Measurements from ENCODE around the gene LCN10.
"Not testable (repeated sequence)": the region's sequence is repeated elsewhere in the genome, so short reads cannot be mapped to it uniquely, and the experiment has no call there.

LCN10 gene

DNA sequence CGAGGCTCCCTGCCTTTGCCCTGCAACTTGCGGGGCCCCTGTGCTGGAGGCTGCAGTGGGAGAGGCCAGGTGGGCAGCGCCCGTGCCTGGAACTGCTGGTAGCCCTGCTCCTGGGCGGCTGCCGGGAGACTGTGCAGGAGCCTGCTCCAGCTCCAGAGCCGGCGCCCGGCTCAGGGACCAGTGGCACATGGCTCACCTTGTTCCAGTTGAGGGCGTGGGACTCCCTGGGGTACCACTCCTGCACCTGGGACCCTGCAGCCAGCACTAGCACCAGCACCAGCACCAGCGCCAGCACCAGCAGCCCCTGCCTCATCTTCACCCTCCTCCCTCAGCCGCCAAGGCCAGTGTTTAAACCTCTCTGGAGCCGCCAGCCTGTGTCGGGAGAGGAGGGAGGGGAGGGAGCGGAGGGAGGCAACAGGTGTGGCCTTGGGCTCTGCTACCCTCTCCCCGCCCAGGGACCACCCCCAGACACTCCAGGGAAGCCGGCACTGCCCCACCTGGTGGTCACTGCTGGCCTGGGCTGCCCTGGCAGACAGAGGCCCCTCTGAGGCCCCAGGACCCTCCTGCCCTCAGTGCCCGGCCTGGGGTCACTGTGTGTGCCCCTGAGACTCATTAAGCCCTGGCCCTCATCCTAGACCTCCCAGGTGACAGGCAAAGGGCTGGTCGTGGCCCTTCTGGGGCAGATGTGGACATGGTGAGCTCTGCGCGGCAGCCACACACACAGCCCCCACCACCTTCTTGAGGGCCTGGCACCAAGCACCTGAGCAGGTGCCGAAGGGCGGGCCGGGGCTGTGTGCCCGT, at the start of gene LCN10:
LCN10 (minus strand) TSS at position 350 of the 801 bp plus-strand sequence; CDS start at position 313, 37 bp downstream.
- no peak for DNase-seq

DNA sequence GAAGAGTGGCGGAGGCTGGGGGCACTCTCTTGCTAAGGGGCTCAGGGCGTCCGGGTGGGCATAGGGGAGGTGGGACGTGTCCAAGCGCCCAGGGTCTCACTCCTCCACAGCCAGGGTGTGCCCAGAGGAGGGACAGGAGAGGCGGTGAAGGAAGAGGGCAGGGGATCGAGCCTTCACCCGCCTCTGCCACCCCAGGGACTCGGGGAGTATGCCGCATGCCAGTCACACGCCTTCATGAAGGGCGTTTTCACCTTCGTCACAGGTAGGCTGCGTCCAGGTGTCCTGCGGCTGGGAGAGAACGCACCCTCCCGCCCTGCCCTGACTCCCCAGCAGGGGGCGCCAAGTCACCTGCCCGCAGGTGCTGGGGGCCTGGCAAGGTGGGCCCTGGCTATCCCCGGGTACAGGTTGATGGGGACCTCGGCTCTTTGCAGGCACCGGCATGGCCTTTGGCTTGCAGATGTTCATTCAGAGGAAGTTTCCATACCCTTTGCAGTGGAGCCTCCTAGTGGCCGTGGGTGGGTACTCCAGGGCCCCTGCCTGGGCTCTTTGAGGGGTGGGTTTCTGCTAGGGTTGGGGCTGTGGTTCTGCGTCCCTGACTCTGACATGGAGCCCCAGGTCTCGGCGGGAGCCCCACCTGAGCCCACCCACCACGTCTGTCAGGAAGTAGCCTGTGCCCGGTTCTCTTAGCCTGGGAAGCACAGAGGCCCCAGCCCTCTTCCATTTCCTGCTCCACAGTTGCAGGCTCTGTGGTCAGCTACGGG, 49.0 kb upstream of the LCN10 start:
- peak; percentile 78 for DNase-seq

DNA sequence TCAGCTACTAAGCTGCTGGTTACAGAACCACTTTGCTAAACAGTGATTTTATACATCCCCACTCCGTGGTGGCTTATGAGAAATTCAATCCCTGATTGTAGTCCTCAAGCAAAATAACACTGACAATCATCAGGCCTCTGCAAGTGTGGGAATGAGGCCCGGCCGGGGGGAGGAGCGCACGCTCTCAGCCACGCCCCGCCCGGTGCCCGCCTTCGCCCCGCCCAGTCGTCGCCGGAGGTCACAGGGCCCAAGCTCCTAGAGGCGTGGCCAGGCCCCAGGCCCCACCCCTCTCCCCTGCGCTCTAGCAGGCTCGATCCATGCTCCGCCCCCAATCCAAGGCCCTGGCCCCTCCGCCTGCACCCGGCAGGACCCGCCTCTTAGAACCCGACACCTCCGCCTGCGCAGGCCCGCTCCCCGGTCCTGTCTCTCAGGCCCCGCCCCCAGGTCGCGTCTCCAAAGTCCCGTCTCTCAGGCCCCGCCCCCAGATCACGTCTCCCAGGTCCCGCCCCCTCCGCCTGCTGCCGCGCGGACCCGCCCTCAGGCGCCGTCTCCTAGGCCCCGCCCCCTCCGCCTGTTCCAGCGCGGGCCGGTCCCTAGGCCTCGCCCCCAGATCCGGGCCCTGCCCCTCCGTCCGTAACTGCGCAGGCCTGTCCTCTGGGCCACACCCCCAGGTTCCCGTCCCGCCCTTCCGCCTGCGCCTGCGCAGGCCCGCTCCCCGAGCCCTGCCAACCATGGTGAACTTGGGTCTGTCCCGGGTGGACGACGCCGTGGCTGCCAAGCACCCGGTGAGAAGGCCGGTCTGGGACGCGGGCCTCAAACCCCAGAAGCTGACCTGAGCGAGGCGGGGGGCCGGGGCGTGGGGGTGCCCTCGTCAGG, 48.1 kb upstream of the LCN10 start, which contains the start of gene TMEM141:
TMEM141 (plus strand) TSS at position 705 of the 876 bp plus-strand sequence; CDS start at position 732, 27 bp downstream.
- peak; percentile 99 for DNase-seq

DNA sequence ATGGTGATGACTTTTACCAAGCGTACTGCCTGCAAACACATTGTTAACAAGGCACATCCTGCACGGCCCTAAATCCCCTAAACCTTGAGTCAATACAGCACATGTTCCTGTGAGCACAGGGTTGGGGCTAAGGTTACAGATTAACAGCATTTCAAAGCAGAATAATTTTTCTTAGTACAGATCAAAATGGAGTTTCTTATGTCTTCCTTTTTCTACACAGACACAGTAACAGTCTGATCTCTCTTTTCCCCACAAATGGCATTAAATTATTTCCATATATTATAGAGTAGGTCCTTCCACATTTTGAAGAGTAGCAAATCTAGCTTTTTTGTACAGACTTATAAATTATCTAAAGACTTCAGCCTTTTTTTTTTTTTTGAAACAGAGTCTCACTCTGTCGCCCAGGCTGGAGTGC, 46.8 kb upstream of the LCN10 start:
- DNase-seq: no peak

DNA sequence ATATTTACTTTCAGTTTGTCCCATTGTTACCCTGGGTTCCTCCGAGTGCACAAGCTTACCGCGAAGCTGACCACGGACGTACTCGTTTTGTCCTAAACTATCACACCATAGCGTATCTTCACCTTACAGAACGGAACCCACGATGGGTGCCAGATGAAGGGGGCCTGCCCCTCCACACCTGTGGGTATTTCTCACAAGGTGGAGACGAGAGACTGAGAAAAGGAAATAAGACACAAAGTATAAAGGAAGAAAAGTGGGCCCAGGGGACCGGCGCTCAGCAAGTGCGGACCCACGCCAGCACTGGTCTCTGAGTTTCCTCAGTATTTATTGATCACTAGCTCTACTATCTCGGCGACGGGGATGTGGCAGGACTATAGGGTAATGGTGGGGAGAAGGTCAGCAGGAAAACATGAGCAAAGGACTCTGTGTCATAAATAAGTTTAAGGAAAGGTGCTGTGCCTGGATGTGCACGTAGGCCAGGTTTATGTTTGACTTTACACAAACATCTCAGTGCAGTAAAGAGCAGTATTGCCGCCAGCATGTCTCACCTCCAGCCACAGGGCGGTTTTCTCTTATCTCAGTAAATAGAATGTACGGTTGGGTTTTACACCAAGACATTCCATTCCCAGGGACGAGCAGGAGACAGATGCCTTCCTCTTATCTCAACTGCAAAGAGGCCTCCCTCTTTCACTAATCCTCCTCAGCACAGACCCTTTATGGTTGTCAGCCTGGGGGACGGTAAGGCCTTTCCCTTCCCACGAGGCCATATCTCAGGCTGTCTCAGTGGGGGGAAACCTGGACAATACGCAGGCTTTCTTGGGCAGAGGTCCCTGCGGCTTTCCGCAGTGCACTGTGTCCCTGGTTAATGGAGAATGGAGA, 46.1 kb upstream of the LCN10 start:
- DNase-seq: not testable (repeated sequence)

GRCh38 chr9:136787690-136788400, 45.1 kb upstream of the LCN10 start:
- DNase-seq: peak; percentile 85

DNA sequence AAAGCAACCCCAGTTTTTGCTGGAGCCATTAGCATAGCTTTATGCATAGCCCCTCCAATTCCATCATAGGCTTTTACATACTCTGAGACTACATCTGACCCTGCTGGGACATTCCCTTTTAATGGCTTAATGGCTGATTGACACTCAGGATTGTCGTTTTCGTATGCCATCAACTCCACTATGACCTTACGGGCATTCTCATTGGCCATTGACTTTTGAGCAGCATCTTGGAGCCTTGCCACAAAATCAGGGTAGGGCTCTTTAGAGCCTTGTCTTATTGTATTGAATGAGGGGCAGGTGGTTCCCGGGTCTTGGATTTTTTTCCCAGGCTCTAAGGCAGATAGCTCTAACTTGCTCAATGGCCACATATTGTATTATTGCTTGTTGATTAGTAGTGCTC, 44.2 kb upstream of the LCN10 start:
- DNase-seq: not testable (repeated sequence)

GRCh38 chr9:136786451-136786850, 43.7 kb upstream of the LCN10 start:
- no peak for DNase-seq

DNA sequence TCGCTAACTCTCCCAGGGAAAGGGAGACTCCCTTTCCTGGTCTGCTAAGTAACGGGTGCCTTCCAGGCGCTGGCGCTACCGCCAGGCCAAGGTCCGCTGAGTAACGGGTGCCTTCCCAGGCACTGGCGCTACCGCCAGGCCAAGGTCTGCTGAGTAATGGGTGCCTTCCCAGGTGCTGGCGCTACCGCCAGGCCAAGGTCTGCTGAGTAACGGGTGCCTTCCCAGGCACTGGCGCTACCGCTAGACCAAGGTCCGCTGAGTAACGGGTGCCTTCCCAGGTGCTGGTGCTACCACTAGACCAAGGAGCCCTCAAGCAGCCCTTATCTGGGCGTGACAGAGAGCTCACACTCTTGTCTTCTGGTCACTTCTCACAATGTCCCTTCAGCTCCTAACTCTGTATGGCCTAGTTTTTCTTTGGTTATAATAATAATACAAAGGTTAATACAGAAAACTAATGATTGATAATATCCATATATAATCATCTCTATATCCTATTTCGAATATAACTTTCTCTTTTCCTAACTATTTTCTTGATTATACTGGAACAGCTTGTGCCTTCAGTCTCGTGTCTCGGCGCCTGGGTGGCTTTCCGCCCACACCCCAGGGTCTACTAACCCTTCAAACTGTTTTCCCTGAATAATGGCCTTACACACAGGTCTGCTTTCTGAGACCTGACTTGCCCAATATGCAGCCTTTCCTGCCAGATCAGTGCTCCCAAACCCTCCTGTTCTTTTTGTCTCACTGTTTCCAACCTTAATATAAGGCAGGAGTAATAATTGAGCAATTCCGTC, 43.0 kb upstream of the LCN10 start:
- not testable (repeated sequence) for DNase-seq

GRCh38 chr9:136784997-136785361, 42.2 kb upstream of the LCN10 start:
- DNase-seq: peak; percentile 66

DNA sequence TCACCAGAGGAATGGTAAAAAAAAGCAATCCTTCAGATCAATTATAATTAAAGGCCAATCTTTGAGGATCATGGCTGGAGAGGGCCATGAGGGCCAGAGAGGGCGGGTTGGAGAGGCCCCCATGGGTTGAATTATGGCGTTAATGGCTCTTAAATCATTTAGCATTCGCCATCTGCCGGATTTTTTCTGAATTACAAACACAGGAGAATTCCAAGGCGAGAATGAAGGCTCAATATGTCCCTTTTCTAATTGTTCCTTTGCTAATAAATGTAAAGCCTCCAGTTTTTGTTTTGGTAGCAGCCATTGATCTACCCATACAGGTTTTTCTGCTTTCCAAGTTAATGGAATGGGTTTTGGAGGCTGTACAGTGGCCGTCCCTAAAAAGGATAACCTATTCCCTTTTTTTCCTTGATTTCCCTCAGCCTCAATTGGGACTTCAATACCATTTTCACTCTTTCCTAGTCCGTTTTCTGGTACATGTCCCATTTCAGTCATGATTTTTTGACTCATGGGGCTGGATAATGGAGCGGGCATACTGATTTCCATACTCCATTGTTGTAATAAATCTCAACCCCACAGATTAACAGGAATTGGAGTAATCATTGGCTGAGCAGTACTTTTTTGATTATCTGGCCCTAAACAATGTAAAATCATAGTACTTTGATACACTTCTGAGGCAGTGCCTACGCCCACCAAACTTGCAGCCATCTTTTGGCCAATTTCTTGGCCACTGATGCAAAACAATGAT, 41.7 kb upstream of the LCN10 start:
- peak; percentile 51 for DNase-seq

DNA sequence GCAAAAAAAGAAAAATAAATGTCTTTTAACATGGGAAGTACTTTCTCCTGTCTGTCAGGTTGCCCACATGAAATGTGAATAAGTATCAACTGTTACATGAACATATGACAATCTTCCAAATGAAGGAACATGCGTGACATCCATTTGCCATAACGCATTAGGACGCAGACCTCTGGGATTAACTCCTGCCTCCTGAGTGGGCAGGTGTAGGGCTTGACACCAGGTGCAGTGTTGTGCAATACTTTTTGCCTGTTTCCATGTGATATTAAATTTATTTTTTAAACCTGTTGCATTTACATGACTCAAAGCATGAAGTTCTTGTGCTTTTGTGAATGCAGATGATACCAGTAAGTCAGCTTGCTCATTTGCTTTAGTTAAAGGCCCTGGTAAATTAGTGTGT, 39.7 kb upstream of the LCN10 start:
- DNase-seq: no peak

GRCh38 chr9:136779808-136780207, 37.1 kb upstream of the LCN10 start:
- DNase-seq: no peak

GRCh38 chr9:136777359-136777758, 34.6 kb upstream of the LCN10 start:
- DNase-seq: no peak

- DNase-seq: no peak
Observed at GRCh38 chr9:136776947-136777346, 34.2 kb upstream of the LCN10 start.

DNA sequence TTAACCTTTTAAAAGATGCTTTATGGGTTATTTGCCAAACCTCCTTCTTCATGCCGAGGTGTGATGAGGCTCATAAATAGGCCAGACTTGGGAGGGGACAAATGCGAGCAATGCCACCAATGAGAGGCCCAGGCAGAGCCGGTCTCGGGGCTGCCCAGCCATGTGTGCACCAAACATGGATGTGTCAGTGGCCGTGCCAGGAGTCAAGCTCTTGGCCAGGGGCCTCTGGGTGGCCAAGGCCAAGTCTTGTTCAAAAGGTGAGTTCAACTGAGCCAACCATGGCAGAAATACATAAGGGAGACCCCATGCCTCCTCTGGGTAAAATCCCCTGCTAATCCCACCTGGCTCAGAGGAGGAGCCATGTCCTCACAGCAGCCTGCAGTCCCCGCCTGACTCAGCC, 32.5 kb upstream of the LCN10 start:
- no peak for DNase-seq

GRCh38 chr9:136774416-136775045, 31.8 kb upstream of the LCN10 start:
- no peak for DNase-seq

- DNase-seq: peak; percentile 16
Observed at GRCh38 chr9:136773386-136774044, 30.8 kb upstream of the LCN10 start.
